GM19023 (cell line): ENCODE measurements around the gene GAS2L3.
"Not testable (repeated sequence)": the region's sequence is repeated elsewhere in the genome, so short reads cannot be mapped to it uniquely, and the experiment has no call there.

ENCODE experiments used
- ATAC-seq: cut with Tn5 transposase; IDR thresholded peaks from one replicate; pipeline ENCODE4 v1.9.1; 2021; ENCODE audit warnings: mild to moderate bottlenecking, moderate library complexity; ENCODE audit not compliant: unreplicated experiment

Gene GAS2L3

GRCh38 chr12:100573292-100574186, at the start of gene GAS2L3:
Gene GAS2L3 (plus strand): TSS chr12:100573684. CDS start chr12:100594905, 21,221 bp downstream.
- peak; percentile 99 for ATAC-seq

- no peak for ATAC-seq
These were observed 45.5 kb upstream of the GAS2L3 start for GRCh38 chr12:100528034-100528433.

GRCh38 chr12:100528471-100529127, 44.9 kb upstream of the GAS2L3 start:
- no peak for ATAC-seq

DNA sequence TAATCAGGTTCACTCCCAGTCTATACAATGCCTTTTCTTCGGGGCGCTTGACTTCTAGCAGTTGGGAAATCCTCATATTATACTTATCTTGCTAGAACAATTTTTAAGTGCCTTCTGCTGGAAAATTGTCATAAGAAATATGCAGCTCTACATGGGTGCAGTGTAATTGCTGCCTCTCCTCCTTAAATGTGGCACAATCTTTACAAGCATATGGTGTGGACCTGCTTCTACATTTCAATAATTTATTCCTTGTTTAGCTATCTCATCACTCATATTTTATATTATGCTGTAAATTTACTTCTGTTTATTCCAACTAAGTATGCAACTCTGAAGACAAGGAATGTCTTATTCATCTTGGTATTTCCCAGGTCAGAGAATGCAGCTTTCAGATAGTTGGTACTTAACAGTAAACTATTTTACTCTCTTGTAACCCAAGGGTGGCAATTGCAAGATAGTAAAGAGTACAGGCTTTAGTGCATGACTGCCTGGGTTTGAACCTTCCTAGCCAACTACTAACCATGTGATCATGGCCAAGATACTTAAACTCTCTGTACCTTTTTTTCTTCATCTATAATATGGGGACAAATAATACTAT, 43.6 kb upstream of the GAS2L3 start:
- ATAC-seq, result no peak

GRCh38 chr12:100533376-100533775, 40.1 kb upstream of the GAS2L3 start:
- no peak for ATAC-seq

DNA sequence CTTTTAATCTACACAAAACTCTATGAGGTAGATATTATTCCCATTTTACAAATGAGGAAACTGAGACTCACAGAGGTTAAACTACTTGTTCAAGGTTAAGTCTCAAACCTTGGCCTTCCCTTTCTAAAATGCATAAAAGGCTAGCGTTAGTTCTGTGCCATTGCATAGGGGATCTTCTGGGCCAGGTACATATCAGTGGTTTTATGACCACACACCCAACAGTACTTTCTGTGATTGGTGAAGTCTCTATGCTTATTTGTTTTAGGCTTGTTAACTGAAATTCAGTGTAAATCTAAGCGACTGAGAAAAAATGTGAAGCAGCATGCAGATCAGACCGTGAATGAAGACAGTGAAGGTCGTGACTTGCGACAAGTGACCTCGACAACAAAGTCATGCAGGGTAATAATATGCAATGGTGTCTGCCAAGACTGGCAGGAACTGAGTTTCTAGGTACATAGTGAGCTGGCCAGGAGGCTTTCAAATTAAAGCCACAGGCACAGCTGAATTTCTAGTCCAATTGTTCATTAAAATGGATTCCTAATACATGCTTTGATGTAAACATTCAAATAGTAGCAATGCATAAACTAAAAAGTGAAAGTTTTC, 38.8 kb upstream of the GAS2L3 start:
- ATAC-seq, result no peak

DNA sequence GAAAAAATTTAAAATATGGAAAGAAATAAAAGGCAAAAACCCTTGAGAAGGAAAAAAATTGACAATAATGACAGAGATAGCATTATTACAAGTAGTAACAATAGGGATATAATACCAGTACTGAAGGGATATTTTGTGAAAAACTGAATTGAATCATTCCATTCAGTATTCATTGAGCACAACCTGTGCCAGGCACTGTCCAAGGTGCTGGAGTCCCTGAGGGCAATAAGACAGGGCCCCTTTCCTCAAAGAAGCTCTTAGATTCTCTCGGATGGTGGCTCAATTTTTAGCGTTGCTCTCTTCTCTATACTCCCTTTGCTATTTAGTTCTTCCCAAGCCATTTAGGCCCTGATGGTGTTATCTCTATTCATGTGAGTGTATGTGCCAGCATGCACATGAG, 34.3 kb upstream of the GAS2L3 start:
- no peak for ATAC-seq

- no peak for ATAC-seq
These were observed 29.3 kb upstream of the GAS2L3 start for GRCh38 chr12:100544165-100544564.

DNA sequence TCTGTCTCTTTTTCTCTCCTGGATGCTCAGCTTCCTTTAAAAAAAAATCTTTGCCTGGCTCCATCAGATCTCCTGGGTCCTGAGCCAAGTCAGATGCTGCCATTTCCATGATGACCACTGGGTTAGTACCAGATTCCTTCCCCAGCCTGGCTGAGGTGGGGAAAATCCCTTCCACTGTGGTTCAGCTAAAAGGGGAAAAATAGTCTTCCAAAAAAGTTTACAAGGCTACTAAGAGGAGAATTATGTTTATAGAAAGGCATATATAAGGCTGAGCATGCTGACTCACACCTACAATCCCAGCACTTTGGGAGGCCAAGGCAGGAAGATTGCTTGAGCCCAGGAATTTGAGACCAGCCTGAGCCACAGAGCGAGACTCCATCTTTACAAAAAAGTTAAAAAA, 28.4 kb upstream of the GAS2L3 start:
- ATAC-seq, result no peak

DNA sequence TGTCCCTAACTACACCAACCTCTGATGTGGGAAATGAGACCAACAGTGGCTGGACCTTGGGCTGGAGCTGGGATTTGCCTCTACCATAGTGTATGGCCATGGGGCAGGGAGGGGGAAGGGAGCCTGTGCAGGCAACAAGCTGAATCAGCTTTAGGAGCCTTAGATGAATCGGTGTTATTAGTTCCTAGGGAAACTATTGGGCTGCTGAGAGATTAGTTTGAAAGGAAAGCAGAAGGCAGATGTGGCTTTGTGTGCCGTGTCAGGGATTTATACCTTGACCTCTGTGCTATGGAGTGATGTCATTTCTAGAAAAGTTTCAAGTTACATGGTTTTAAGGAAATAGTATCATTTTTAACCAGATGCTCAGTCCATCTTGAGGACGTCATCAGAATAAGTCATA, 19.5 kb upstream of the GAS2L3 start:
- ATAC-seq, result no peak

GRCh38 chr12:100554608-100555077, 18.8 kb upstream of the GAS2L3 start:
- no peak for ATAC-seq

DNA sequence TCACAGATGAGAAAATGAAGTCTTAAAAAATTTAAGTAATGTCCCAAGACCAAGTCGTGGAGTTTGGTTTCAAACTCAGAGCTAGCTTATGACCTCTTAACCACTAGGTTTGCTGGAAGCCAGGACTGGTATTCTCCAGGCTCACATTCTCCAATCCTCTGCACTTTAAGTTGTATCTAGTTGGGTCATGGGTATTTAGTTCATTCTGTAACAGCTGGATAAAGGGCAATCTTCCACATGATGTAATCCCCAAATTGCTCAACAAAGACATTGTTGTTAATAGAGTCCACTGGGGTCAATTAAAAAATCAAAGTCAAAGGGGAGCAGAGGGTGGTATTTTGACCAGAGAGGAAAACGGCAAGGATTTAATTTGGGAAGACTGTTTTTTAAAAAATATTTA, 17.8 kb upstream of the GAS2L3 start:
- no peak for ATAC-seq

DNA sequence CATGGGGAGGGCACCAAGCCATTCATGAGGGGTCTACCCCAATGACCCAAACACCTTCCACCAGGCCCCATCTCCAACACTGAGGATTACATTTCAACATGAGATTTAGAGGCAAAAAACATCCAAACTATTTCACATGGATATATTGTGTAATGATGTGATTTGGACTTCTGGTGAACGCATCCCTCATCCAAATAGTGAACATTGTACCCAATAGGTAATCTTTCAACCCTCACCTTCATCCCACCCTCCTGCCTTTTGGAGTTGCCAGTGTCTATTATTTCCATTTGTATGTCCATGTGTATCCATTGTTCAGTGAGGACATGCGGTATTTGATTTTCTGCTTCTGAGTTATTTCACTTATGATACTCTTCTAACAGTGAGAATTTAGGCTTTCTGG, 16.1 kb upstream of the GAS2L3 start:
- no peak for ATAC-seq

- ATAC-seq, result not testable (repeated sequence)
These were observed 14.2 kb upstream of the GAS2L3 start for GRCh38 chr12:100559261-100559660.

DNA sequence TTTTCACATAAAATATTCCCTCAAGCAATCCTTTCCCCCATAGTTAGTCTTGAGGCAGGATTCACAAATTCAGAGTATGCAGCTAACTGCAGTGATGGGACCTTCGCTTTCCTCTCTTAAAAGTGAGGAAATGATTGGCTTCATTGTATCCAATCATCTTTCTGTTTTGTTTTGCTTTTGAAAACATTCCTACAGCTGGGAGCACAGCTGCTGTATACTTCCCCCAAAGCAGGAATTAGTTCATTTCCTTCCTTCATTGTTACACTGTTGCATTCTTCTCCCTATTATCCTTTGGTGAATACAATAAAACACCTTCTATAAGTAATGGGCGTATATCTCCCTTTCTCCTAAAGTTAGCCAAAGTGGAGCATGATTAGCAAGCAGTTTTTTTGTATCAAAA, 9.4 kb upstream of the GAS2L3 start:
- no peak for ATAC-seq

DNA sequence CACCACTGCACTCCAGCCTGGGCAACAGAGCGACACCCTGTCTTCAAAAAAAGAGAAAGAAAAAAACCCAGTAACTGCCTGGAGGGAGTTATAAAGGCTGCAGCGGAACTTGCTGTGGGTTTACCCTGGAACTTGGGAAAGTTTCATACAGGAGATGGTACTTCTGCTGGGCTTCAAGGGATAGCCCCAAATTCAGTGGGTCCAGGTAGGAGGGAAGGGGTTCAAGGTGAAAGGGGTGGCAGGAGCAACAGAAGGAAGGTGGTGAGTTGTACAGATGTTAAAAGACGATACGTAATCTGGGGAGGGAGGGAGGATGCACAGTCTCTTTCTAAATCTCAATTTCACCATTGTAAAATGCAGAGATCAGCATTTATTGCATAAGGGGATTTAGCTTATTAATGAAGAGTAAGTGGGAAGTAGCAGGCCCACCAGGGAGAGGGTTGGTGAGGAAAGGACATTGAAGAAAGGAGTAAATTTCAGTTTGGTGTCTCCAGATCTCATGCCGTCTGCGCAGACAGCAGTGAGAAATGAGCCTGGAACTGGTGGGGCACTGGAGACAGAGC, 8.5 kb upstream of the GAS2L3 start:
- no peak for ATAC-seq

DNA sequence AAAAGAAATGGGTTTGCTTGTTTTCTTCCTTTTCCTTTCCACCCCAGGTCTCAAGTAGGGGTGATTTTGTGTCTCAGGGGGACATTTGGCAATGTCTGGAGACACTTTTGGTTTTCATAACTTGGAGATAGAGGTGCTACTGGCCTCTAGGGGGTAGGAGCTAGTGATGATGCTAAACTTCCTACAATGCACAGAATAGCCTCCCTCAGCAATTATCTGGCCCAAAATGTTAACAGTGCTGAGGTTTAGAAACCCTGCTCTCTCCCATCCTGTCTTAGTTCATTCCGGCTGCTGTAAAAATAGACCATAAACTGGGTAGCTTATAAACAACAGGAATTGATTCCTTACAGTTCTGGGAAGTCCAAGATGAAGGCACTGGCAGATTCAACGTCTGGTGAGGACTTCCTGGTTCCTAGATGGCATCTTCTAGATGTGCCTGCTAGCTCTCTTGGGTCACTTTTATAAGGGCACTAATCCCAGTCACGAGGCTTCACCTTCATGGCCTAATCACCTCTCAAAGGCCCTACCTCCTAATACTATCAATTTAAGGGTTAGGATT, 7.4 kb upstream of the GAS2L3 start:
- ATAC-seq, result no peak

GRCh38 chr12:100566887-100567637, 6.4 kb upstream of the GAS2L3 start:
- ATAC-seq, result peak; percentile 95

- peak; percentile 26 for ATAC-seq
These were observed 5.5 kb upstream of the GAS2L3 start for GRCh38 chr12:100567945-100568344.

GRCh38 chr12:100572184-100572583, 1.3 kb upstream of the GAS2L3 start:
- ATAC-seq, result no peak
